ENCODE data around the gene NBPF1. TPM values are rescaled to one million over a fixed set of nuclear protein-coding genes. Genes with fewer than 3 reads are reported as not detected.
A peak's percentile ranks its signal among the peaks of the same experiment; 100 is the strongest.
"Not testable (repeated sequence)": the region's sequence is repeated elsewhere in the genome, so short reads cannot be mapped to it uniquely, and the experiment has no call there.

NBPF1 gene
- total and polyA plus RNA-seq, 9 of the 15 experiments (the other 6 are each of a cell fraction or from before 2014, with no cell fraction given): 5.2 to 42.6 (median 24.1) TPM

DNA sequence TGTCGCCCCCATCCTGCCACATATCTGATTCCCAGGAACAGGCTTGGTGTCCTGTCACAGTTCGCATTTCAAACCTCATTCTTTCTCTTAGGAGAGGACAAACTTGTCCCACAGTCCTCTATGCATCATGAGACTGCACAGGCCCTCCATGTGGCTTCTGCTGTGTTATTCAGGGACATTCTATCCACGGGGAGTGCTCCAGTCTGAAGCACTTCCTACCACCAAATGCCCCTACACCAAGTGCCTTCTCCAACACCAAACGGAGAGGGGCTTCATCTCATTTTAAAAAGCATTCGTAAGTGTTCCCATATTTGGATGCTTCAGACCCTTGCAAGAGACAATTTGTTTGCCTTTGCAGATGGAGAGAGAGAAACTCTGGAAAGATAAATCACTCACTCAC is 25.3 kb downstream of the NBPF1 start:
- H3K79me2 ChIP-seq (ENCODE audit: control insufficient read depth, insufficient read depth, low read length); H3K9me3 ChIP-seq (replicated peaks; ENCODE audit: control insufficient read depth, insufficient read depth, low read depth, low read length); H3K4me1 ChIP-seq (replicated peaks in 1 of 2; ENCODE audit: control insufficient read depth in 2 of 2, insufficient read depth in 2 of 2, low read length in 2 of 2); POLR2A ChIA-PET; H3K27ac ChIP-seq (ENCODE audit: extremely low read depth, low read depth, low read length); H3K27me3 ChIP-seq (ENCODE audit: control insufficient read depth in 2 of 2, insufficient read depth in 2 of 2, low read length in 2 of 2); FAIRE-seq; H3K36me3 ChIP-seq (ENCODE audit: control insufficient read depth, insufficient read depth, low read length); H3K4me2 ChIP-seq (ENCODE audit: insufficient read depth, low read length); CTCF ChIA-PET (ENCODE audit: low intra/inter-chr PET ratio); H3K9ac ChIP-seq (ENCODE audit: insufficient read depth in 1 of 2, low read depth in 2 of 2, low read length in 2 of 2); BruUV-seq (replicated peaks); ATAC-seq; H4K20me1 ChIP-seq (replicated peaks; ENCODE audit: control insufficient read depth, insufficient read depth, low read length); intact Hi-C loops (cut with micrococcal nuclease); H3K4me3 ChIP-seq; H3K9me1 ChIP-seq (ENCODE audit: control insufficient read depth, insufficient read depth, low read length); H2AFZ ChIP-seq (ENCODE audit: low read depth, low read length): not testable (repeated sequence)
- WGBS (ENCODE audit: insufficient coverage, low coverage, missing lambda C conversion rate): 35% methylated on average over 5 of the region's 5 CpGs
- in situ Hi-C loops (cut with MboI): loop anchor here (25.0 kb wide), 1 partner anchor 449 kb away; no protein-coding TSS in a partner anchor
- peak in 1 of 4 experiments; percentile 4 for DNase-seq (ENCODE audit: extremely low read depth in 1 of 4, low spot score in 3 of 4)

- FAIRE-seq; H3K9ac ChIP-seq (ENCODE audit: insufficient read depth in 1 of 2, low read depth in 2 of 2, low read length in 2 of 2); CTCF ChIA-PET (ENCODE audit: low intra/inter-chr PET ratio); H2AFZ ChIP-seq (ENCODE audit: low read depth, low read length); H3K36me3 ChIP-seq (ENCODE audit: control insufficient read depth, insufficient read depth, low read length); H3K9me1 ChIP-seq (ENCODE audit: control insufficient read depth, insufficient read depth, low read length); DNase-seq (ENCODE audit: extremely low read depth in 1 of 4, low spot score in 3 of 4); H3K4me1 ChIP-seq (replicated peaks in 1 of 2; ENCODE audit: control insufficient read depth in 2 of 2, insufficient read depth in 2 of 2, low read length in 2 of 2); H3K79me2 ChIP-seq (ENCODE audit: control insufficient read depth, insufficient read depth, low read length); H3K9me3 ChIP-seq (replicated peaks; ENCODE audit: control insufficient read depth, insufficient read depth, low read depth, low read length); POLR2A ChIA-PET; H3K27ac ChIP-seq (ENCODE audit: extremely low read depth, low read depth, low read length); H3K4me2 ChIP-seq (ENCODE audit: insufficient read depth, low read length); H4K20me1 ChIP-seq (replicated peaks; ENCODE audit: control insufficient read depth, insufficient read depth, low read length); intact Hi-C loops (cut with micrococcal nuclease); H3K27me3 ChIP-seq (ENCODE audit: control insufficient read depth in 2 of 2, insufficient read depth in 2 of 2, low read length in 2 of 2); BruUV-seq (replicated peaks); ATAC-seq; H3K4me3 ChIP-seq: not testable (repeated sequence)
- in situ Hi-C loops (cut with MboI): loop anchor here (25.0 kb wide), 1 partner anchor 450 kb away; no protein-coding TSS in a partner anchor
- 47% methylated on average over 4 of the region's 4 CpGs for WGBS (ENCODE audit: insufficient coverage, low coverage, missing lambda C conversion rate)
Observed at GRCh38 chr1:16587639-16588038, 25.7 kb downstream of the NBPF1 start.
